Thyroid gland (tissue), 4 donors: ENCODE results near the gene LKAAEAR1.

Experiments
- CTCF ChIP-seq, 6 experiments: fragments of 200-600 bp in 3 of 6; fragments of 450-650 bp in 3 of 6; sonication (generic) in 3 of 6; IDR thresholded peaks; one replicate each; pipeline ENCODE4 v1.5.1; 2016 to 2019; ENCODE audit warnings: antibody characterized with exemption in 6 of 6, mild to moderate bottlenecking in 2 of 6, inconsistent platforms in 1 of 6, moderate library complexity in 1 of 6
- POLR2A ChIP-seq, 2 donors: fragments of 450-650 bp; IDR thresholded peaks; one replicate each; pipeline ENCODE4 v1.6.1; 2017; ENCODE audit warnings: antibody characterized with exemption in 2 of 2, mild to moderate bottlenecking in 2 of 2, moderate library complexity in 1 of 2

- no peak for TF ChIP-seq POLR2A (IDR thresholded peaks at IDR 0.05)
- no peak for TF ChIP-seq CTCF (IDR thresholded peaks at IDR 0.05)
These were observed 2.6 kb downstream of the LKAAEAR1 start for GRCh38 chr20:64081624-64081964.
